ENCODE results near the gene DMAP1.

- TF ChIP-seq POLR2A (IDR thresholded peaks at IDR 0.05; ENCODE audit: low read length) (no peak), GATA1 (IDR thresholded peaks at IDR 0.05; ENCODE audit: low read depth, low read length) (no peak)
These were observed 31.7 kb downstream of the DMAP1 start for GRCh38 chr1:44244986-44245385.
